GM12878 (cell line): ENCODE measurements around the gene SLC9C1. TPM values are rescaled to one million over a fixed set of nuclear protein-coding genes. Genes with fewer than 3 reads are reported as not detected.
A peak's percentile ranks its signal among the peaks of the same experiment; 100 is the strongest.

ENCODE experiments used
- ATAC-seq: fragments of 200-7000 bp; cut with Tn5 transposase; 3 replicates; pipeline ENCODE4 v1.9.1; 2020; ENCODE audit warnings: mild to moderate bottlenecking, moderate library complexity
- BruUV-seq: library from RNA; stranded (reverse); fragments of 400-500 nt; replicated peaks from 2 replicates; lab custom pipeline; 2021; lab: Mats Ljungman, UMichigan
- CTCF ChIA-PET: fragments of 300-600 bp; sonication (Branson Sonifier 250); formaldehyde crosslinking; extraction: SDS; loops from one replicate; lab custom pipeline; 2021; ENCODE audit warnings: inconsistent platforms; lab: Yijun Ruan, JAX
- POLR2A ChIA-PET: fragments of 350-600 bp; formaldehyde crosslinking; extraction: SDS; loops from one replicate; lab custom pipeline; 2021; ENCODE audit warnings: inconsistent platforms; lab: Charles Lee
- RAD21 ChIA-PET: fragments of 300-600 bp; sonication (Branson Sonifier 250); formaldehyde crosslinking; loops from one replicate; lab custom pipeline; 2023; ENCODE audit warnings: antibody characterized with exemption; ENCODE audit not compliant: unreplicated experiment; lab: Charles Lee
- SMC1A ChIA-PET: fragments of 300-600 bp; sonication (Branson Sonifier 250); formaldehyde crosslinking; loops from one replicate; lab custom pipeline; 2023; ENCODE audit not compliant: unreplicated experiment, uncharacterized antibody; lab: Charles Lee
- DNase-seq: peaks from one replicate; pipeline ENCODE4 v3.0.0-alpha.2; 2011; ENCODE audit warnings: low read depth, low spot score
- FAIRE-seq: peaks from 3 replicates; lab custom pipeline; 2011; peaks lifted over from hg19 to GRCh38; lab: Jason Lieb, UNC
- H2AFZ ChIP-seq: 2 replicates; pipeline ENCODE4 v1.6.0; 2011; ENCODE audit warnings: low read depth, low read length, control low read depth; ENCODE audit not compliant: control insufficient read depth
- H3K27ac ChIP-seq: 2 replicates; pipeline ENCODE4 v1.5.1; 2011; ENCODE audit warnings: control low read depth; ENCODE audit not compliant: control insufficient read depth, insufficient read depth
- H3K27me3 ChIP-seq, 2 experiments: replicated peaks in 1 of 2; 2 replicates each; pipeline versions ENCODE4 v1.6.0 to v1.6.1; 2011; ENCODE audit warnings: low read length in 1 of 2; ENCODE audit not compliant: control insufficient read depth in 2 of 2, insufficient read depth in 2 of 2
- H3K36me3 ChIP-seq, 2 experiments: 2 replicates each; pipeline ENCODE4 v1.5.1; 2011; ENCODE audit warnings: low read length in 1 of 2; ENCODE audit not compliant: control insufficient read depth in 2 of 2, insufficient read depth in 2 of 2
- H3K4me1 ChIP-seq: 2 replicates; pipeline ENCODE4 v1.6.1; 2011; ENCODE audit warnings: mild to moderate bottlenecking, low read length, moderate library complexity, mixed read lengths; ENCODE audit not compliant: control insufficient read depth, insufficient read depth
- H3K4me2 ChIP-seq: 2 replicates; pipeline ENCODE4 v1.6.0; 2011; ENCODE audit warnings: control low read depth; ENCODE audit not compliant: control insufficient read depth, insufficient read depth
- H3K4me3 ChIP-seq: fragments of 200-600 bp; sonication (generic); 2 replicates; pipeline ENCODE4 v1.5.1; 2016
- H3K79me2 ChIP-seq: 2 replicates; pipeline ENCODE4 v1.6.0; 2011; ENCODE audit warnings: low read length; ENCODE audit not compliant: control insufficient read depth, insufficient read depth
- H3K9ac ChIP-seq: 2 replicates; pipeline ENCODE4 v1.8.0; 2011; ENCODE audit warnings: low read length, control low read depth, mixed read lengths; ENCODE audit not compliant: control insufficient read depth, insufficient read depth
- H3K9me3 ChIP-seq: replicated peaks from 3 replicates; pipeline ENCODE4 v1.5.1; 2011; ENCODE audit warnings: mild to moderate bottlenecking, low read length; ENCODE audit not compliant: control insufficient read depth, insufficient read depth
- H4K20me1 ChIP-seq: 2 replicates; pipeline ENCODE4 v1.6.0; 2011; ENCODE audit not compliant: control insufficient read depth, insufficient read depth
- GABPA ChIP-seq: IDR thresholded peaks from 2 replicates; pipeline ENCODE4 v1.6.1; 2014; ENCODE audit warnings: antibody characterized with exemption, low read depth, mild to moderate bottlenecking, inconsistent platforms
- HSF1 ChIP-seq: fragments of 150-350 bp; IDR thresholded peaks from 2 replicates; pipeline ENCODE4 v1.6.1; 2014; ENCODE audit warnings: mild to moderate bottlenecking, low read depth, low read length
- MEF2B ChIP-seq: fragments of 450-650 bp; IDR thresholded peaks from 2 replicates; pipeline ENCODE4 v1.6.1; 2018; ENCODE audit warnings: mild to moderate bottlenecking, moderate library complexity; ENCODE audit not compliant: partially characterized antibody, poor library complexity, severe bottlenecking
- NR2C2 ChIP-seq: IDR thresholded peaks from 2 replicates; pipeline ENCODE4 v1.6.1; 2011; ENCODE audit warnings: borderline replicate concordance, low read depth; ENCODE audit not compliant: control insufficient read depth, insufficient read length
- PAX8 ChIP-seq: fragments of 450-650 bp; IDR thresholded peaks from 2 replicates; pipeline ENCODE4 v1.6.1; 2017; ENCODE audit warnings: mild to moderate bottlenecking, moderate library complexity
- PML ChIP-seq: IDR thresholded peaks from 2 replicates; pipeline ENCODE4 v1.6.1; 2012; ENCODE audit warnings: low read length, inconsistent platforms
- POLR2AphosphoS5 ChIP-seq: IDR thresholded peaks from 2 replicates; pipeline ENCODE4 v1.6.1; 2011; ENCODE audit warnings: mild to moderate bottlenecking, low read length, inconsistent platforms
- RUNX3 ChIP-seq: IDR thresholded peaks from 2 replicates; pipeline ENCODE4 v1.6.1; 2012; ENCODE audit warnings: low read length, inconsistent platforms
- TCF12 ChIP-seq: IDR thresholded peaks from 2 replicates; pipeline ENCODE4 v1.6.1; 2011; ENCODE audit warnings: low read depth, mild to moderate bottlenecking, low read length
- ZZZ3 ChIP-seq: IDR thresholded peaks from 2 replicates; pipeline ENCODE4 v1.6.1; 2011; ENCODE audit warnings: low read depth; ENCODE audit not compliant: control insufficient read depth, insufficient read length
- WGBS: methylation state at CpG from one replicate; pipeline ENCODE4 v1.1.6; 2016; ENCODE audit warnings: low lambda C conversion rate; ENCODE audit not compliant: insufficient replicate concordance, insufficient coverage; ENCODE audit errors: missing lambda C conversion rate; 5-methylcytosine and 5-hydroxymethylcytosine counted together
- in situ Hi-C: fragments of 300-500 bp; cut with MboI; formaldehyde crosslinking; loops from 9 replicates; pipeline ENCODE4 v1.14.3; 2018; ENCODE audit warnings: mixed read lengths
- intact Hi-C: fragments of 100-400 bp; cut with micrococcal nuclease; formaldehyde crosslinking; loops from one replicate; pipeline ENCODE4 v1.14.2; 2022; ENCODE audit not compliant: unreplicated experiment
- polyA plus RNA-seq, 11 experiments: library from polyadenylated mRNA; depleted of rRNA in 4 of 11; unstranded in 6 of 11; stranded (reverse) in 5 of 11; fragments of >200 nt; fragmentation: Nextera tagmentation in 4 of 11; fragmentation: Illumina TruSeq in 1 of 11; extraction: Ambion mirVana in 4 of 11; extraction: Trizol in 1 of 11; gene quantifications; 1 replicate in 1 of 11; 2 replicates in 10 of 11; pipeline versions ENCODE4 v1.2.1 to v1.2.3, GENCODE V29; 2011 to 2016; ENCODE audit warnings: inconsistent platforms in 2 of 11, missing spikeins in 2 of 11, low read depth in 1 of 11
- total RNA-seq, 4 experiments: library from RNA; depleted of rRNA in 3 of 4; stranded (reverse); fragments of >200 nt in 3 of 4; fragmentation: Illumina TruSeq in 1 of 4; extraction: Trizol in 1 of 4; gene quantifications; 2 replicates each; pipeline versions ENCODE4 v1.2.1 to v1.2.3, GENCODE V29; 2013 to 2021

The SLC9C1 gene
- total and polyA plus RNA-seq, 10 of the 15 experiments (the other 5 are each of a cell fraction or from before 2014, with no cell fraction given) = not detected

DNA sequence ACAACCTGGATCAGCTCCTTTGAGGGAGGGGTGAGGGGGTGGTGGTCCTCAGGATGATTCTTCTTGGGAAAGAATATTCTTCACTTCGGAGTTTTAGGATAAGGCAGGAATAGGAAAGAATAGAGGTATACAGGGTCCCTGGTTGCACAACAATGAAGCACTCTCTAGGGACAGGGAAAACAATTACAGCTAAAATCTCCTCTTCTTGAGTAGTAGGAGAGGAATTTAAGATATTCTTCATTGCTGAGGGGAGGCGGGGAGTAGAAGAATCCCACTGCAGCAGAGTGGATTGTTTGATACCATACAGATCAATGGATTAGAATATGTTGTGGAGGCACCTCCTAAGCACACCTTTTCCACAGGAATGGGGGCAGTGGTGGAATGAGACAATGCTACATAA is 20.5 kb downstream of the SLC9C1 start:
- 98% methylated on average over 2 of the region's 2 CpGs for WGBS
- intact Hi-C loops (no loop called here), in situ Hi-C loops (no loop called here)
- no TSS peak for BruUV-seq
- no peak for DNase-seq
- Histone ChIP-seq H2AFZ (no peak overlapping the region), H3K4me1 (no peaks in the 10 kb centered on the region), H3K9ac (no peak overlapping the region), H3K4me3 (no peak overlapping the region), H3K9me3 (no peaks in the 10 kb centered on the region), H3K36me3 (no peaks in the 10 kb centered on the region), H3K27ac (no peak overlapping the region), H4K20me1 (no peaks in the 10 kb centered on the region), H3K27me3 (no peaks in the 10 kb centered on the region), H3K79me2 (no peaks in the 10 kb centered on the region), H3K4me2 (no peak overlapping the region)
- POLR2A ChIA-PET = no interaction called here
- no peak for TF ChIP-seq PML
- no peak for TF ChIP-seq GABPA
- SMC1A ChIA-PET = interaction anchor here (0.6 to 1.3 kb wide), 3 partner anchors 11 to 127 kb away, joined by 3 to 6 read pairs (median 4); no protein-coding TSS in a partner anchor
- RAD21 ChIA-PET = interaction anchor here (0.5 kb wide), 1 partner anchor 85 kb away, joined by 3 read pairs; no protein-coding TSS in a partner anchor
- FAIRE-seq = no peak
- CTCF ChIA-PET = interaction anchor here (1.4 to 2.2 kb wide), 4 partner anchors 12 to 162 kb away, joined by 4 to 7 read pairs (median 4); partner anchors contain the start of gene SLC9C1
- no peak for ATAC-seq

DNA sequence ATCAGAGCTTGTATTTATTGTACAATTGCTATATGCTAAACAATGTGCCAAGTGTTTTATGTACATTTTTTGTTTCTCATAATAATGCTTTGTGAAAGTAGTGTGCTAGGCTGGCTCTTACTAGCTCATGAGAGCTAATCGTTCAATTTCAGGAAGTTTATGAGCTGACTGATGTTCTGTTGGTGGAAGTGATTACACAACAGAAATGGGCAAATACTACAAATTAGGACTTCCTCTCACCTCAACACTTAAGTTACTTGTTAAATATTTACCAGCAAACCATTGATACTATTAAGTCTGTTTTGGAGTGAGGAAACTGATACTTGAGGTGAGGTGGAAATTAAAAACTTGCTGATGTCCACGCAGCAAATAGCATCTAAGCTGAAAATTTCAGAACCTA is 32.3 kb downstream of the SLC9C1 start:
- in situ Hi-C loops (no loop called here), intact Hi-C loops (no loop called here)
- CTCF ChIA-PET = interaction anchor here (0.9 to 1.9 kb wide), 3 partner anchors 31 to 592 kb away, joined by 3 to 6 read pairs (median 4); partner anchors contain the start of gene SLC9C1
- no peak overlapping the region for H2AFZ ChIP-seq
- no peak overlapping the region for H3K4me3 ChIP-seq
- no peak for TF ChIP-seq NR2C2
- no peak for TF ChIP-seq MEF2B
- no peak for TF ChIP-seq HSF1
- TF ChIP-seq RUNX3 = no peak
- TF ChIP-seq ZZZ3 = no peak
- no peak for TF ChIP-seq POLR2AphosphoS5
- TF ChIP-seq TCF12 = no peak
- TF ChIP-seq PAX8 = no peak
- RAD21 ChIA-PET = interaction anchor here (0.6 kb wide), 1 partner anchor 643 kb away, joined by 5 read pairs; no protein-coding TSS in a partner anchor
- POLR2A ChIA-PET = no interaction called here
- SMC1A ChIA-PET = interaction anchor here (1.9 to 2.4 kb wide), 2 partner anchors 15 to 123 kb away, joined by 5 to 7 read pairs; no protein-coding TSS in a partner anchor
- no peak overlapping the region for H3K4me2 ChIP-seq
- H3K4me1 ChIP-seq = no peaks in the 10 kb centered on the region
- 64% methylated on average over 2 of the region's 2 CpGs for WGBS
- H3K27me3 ChIP-seq = no peaks in the 10 kb centered on the region
- H3K27ac ChIP-seq = no peak overlapping the region
- H3K36me3 ChIP-seq = no peaks in the 10 kb centered on the region
- no peak for DNase-seq
- no TSS peak for BruUV-seq
- H3K79me2 ChIP-seq = no peaks in the 10 kb centered on the region
- no peak overlapping the region for H3K9ac ChIP-seq
- peak; percentile 36; the same call in 2 of the 3 replicates for ATAC-seq
- FAIRE-seq = no peak
- H3K9me3 ChIP-seq = no peaks in the 10 kb centered on the region
- no peaks in the 10 kb centered on the region for H4K20me1 ChIP-seq
